ENCODE data around the gene E2F7.

The E2F7 gene

DNA sequence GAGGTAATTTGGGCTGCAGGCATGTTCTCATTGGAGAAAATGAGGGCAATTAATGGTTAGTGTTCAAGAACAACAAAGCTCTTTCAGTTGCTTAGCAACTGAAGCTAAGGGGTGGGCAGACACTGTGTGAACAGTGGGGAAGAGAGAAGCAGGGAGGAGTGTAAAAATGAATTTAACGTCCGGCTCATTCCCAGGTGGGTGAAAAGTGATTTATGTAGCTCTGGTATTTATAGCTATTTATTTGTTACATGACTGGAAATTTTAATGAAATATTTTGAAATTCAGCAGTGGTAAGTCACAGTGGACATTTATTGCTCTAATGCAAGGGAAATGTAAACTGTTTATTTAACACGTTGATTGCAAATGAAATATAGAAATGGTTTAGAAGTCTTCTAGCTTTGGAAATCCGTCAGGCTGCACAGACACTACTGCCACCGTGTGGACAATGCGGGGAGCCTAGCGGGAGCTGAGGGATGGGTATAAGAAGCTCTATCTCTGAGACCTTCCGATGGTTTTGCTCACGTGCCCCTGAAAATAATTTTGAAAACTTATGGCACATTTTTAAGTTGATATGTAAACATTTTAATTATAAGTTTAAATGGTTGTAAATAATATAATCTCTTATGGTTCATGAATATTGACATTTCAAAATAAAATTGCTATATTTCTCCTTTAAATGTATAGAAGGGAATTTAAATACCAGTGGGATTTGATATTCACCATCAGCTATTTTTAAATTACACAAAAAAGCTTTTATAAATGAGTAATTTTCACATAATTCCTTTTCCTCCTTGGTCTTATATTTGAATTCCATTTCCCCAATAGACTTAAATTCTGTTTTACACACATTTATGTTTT, 54.4 kb downstream of the E2F7 start:
- Histone ChIP-seq H3K36me3 (ENCODE audit: control insufficient read depth, low read depth, low read length) (no peaks in the 10 kb centered on the region), H3K9me3 (ENCODE audit: control insufficient read depth, low read depth, low read length) (no peaks in the 10 kb centered on the region), H3K4me1 (ENCODE audit: control insufficient read depth, low read depth, low read length) (peaks cover 4% of the 10 kb centered on the region), H3K4me3 (ENCODE audit: low read length) (no peak overlapping the region), H3K9ac (ENCODE audit: low read length) (no peak overlapping the region), H3K27me3 (ENCODE audit: control insufficient read depth, insufficient read depth, low read length) (no peaks in the 10 kb centered on the region), H3K27ac (ENCODE audit: low read length) (no peak overlapping the region)

DNA sequence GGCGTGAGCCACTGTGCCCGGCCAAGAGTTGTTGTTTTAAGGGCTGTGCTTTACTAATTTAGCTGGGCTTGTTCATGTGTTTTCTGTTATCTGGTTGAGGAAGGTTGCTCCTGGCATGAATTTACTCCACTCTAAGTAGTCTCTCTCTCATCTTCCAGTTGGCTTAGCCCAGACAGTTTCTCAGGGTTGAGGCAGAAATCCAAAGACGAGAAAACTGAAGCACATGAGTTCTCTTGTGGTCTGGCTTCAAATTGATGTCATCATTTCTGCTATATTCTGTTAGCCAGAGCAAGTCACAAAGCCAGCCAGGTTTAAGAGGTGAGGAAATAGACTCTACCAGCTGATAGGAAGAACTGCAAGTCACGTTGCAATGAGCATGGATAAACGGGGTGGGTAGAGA, 57.9 kb downstream of the E2F7 start:
- no peaks in the 10 kb centered on the region for H3K27me3 ChIP-seq (ENCODE audit: control insufficient read depth, insufficient read depth, low read length)
- H3K36me3 ChIP-seq (ENCODE audit: control insufficient read depth, low read depth, low read length), result no peaks in the 10 kb centered on the region
- H3K9me3 ChIP-seq (ENCODE audit: control insufficient read depth, low read depth, low read length), result no peaks in the 10 kb centered on the region
- H3K4me3 ChIP-seq (ENCODE audit: low read length), result no peak overlapping the region
- no peak overlapping the region for H3K27ac ChIP-seq (ENCODE audit: low read length)
- H3K9ac ChIP-seq (ENCODE audit: low read length), result no peak overlapping the region
- H3K4me1 ChIP-seq (ENCODE audit: control insufficient read depth, low read depth, low read length), result peaks cover 4% of the 10 kb centered on the region

DNA sequence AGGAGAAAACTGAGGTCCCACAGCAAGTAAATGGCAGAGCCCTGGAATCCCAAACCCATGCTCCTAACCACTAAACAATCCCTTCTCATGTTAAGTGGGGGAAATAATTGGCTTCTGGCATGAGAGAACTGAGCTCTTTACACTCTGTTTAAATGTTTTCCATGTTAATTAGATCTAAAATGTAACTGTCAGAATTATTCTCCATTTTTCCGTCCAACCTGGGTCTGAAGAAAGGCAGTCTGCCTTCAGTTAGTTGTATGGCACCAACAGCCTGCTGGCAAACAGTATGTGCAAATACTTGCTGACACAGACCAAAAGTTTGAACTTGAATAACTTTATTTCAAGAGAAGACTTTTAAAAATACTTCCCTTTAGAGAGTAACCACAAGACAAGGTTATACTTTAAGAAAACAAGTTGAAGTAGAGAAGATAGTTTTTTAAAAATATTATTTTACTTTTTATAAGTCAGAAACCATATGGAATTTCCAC, 59.7 kb downstream of the E2F7 start:
- Histone ChIP-seq H3K9me3 (ENCODE audit: control insufficient read depth, low read depth, low read length) (no peaks in the 10 kb centered on the region), H3K27ac (ENCODE audit: low read length) (no peak overlapping the region), H3K4me3 (ENCODE audit: low read length) (no peak overlapping the region), H3K36me3 (ENCODE audit: control insufficient read depth, low read depth, low read length) (no peaks in the 10 kb centered on the region), H3K9ac (ENCODE audit: low read length) (no peak overlapping the region), H3K27me3 (ENCODE audit: control insufficient read depth, insufficient read depth, low read length) (no peaks in the 10 kb centered on the region), H3K4me1 (ENCODE audit: control insufficient read depth, low read depth, low read length) (peaks cover 2% of the 10 kb centered on the region)

DNA sequence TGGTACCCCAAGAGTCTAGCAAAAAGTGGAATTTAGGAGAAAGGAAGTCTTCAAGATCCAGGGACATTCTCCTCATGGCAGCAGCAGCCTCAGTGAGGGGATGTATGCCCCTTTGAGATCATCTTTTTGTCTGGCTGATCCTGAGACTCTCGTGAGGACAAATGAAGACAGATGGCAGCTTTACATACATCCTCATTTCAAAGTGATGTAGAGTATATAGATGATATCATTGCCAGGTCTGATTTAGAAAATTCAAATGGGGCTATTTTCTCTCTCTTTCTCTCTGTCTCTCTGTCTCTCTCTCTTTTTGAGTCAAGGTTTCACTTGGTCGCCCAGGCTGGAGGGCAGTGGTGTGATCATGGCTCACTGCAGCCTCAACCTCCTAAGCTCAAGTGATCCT, 61.5 kb downstream of the E2F7 start:
- Histone ChIP-seq H3K27ac (ENCODE audit: low read length) (no peak overlapping the region), H3K9me3 (ENCODE audit: control insufficient read depth, low read depth, low read length) (no peaks in the 10 kb centered on the region), H3K36me3 (ENCODE audit: control insufficient read depth, low read depth, low read length) (no peaks in the 10 kb centered on the region), H3K27me3 (ENCODE audit: control insufficient read depth, insufficient read depth, low read length) (no peaks in the 10 kb centered on the region), H3K4me3 (ENCODE audit: low read length) (no peak overlapping the region), H3K4me1 (ENCODE audit: control insufficient read depth, low read depth, low read length) (no peaks in the 10 kb centered on the region), H3K9ac (ENCODE audit: low read length) (no peak overlapping the region)

DNA sequence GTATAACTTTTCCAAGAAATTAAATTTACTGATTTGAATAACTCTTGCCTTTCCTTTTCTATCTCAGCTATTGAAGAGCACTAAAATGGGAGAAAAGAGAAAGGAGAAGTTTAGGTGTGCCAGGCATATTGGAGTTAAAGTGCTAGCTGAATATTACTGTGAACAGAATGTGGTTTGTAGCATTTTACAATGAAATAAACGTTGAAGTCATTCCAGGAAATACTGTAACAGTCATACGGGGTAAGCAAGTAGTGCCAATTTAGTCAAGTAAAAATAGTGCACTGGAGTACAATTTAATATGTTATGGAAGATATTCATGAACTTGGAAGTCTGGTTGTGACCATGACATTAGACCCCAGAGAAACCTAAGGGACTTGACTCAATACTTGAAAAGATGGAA, 62.1 kb downstream of the E2F7 start:
- H3K27me3 ChIP-seq (ENCODE audit: control insufficient read depth, insufficient read depth, low read length), result no peaks in the 10 kb centered on the region
- H3K27ac ChIP-seq (ENCODE audit: low read length), result no peak overlapping the region
- no peak overlapping the region for H3K4me3 ChIP-seq (ENCODE audit: low read length)
- no peaks in the 10 kb centered on the region for H3K9me3 ChIP-seq (ENCODE audit: control insufficient read depth, low read depth, low read length)
- H3K36me3 ChIP-seq (ENCODE audit: control insufficient read depth, low read depth, low read length), result no peaks in the 10 kb centered on the region
- H3K9ac ChIP-seq (ENCODE audit: low read length), result no peak overlapping the region
- H3K4me1 ChIP-seq (ENCODE audit: control insufficient read depth, low read depth, low read length), result no peaks in the 10 kb centered on the region

DNA sequence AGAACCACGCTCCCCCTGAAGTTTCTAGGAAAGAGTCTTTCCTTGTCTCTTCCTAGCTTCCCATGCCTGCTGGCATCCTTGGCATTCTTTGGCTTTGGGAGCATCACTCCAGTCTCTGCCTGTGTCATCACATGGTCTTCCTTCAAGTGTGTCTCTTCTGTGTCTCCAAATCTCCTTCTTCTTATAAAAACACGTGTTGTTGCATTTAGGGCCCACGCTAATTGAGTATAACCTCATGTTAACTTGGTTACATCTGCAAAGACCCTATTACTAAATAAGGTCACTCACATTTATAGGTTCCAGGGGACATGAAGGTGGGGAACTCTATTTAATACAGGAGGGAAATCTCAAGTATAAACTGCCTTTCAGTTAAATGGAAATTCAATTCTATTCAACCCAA, 63.0 kb downstream of the E2F7 start:
- Histone ChIP-seq H3K36me3 (ENCODE audit: control insufficient read depth, low read depth, low read length) (no peaks in the 10 kb centered on the region), H3K27me3 (ENCODE audit: control insufficient read depth, insufficient read depth, low read length) (no peaks in the 10 kb centered on the region), H3K4me3 (ENCODE audit: low read length) (no peak overlapping the region), H3K4me1 (ENCODE audit: control insufficient read depth, low read depth, low read length) (no peaks in the 10 kb centered on the region), H3K9me3 (ENCODE audit: control insufficient read depth, low read depth, low read length) (no peaks in the 10 kb centered on the region), H3K9ac (ENCODE audit: low read length) (no peak overlapping the region), H3K27ac (ENCODE audit: low read length) (no peak overlapping the region)

DNA sequence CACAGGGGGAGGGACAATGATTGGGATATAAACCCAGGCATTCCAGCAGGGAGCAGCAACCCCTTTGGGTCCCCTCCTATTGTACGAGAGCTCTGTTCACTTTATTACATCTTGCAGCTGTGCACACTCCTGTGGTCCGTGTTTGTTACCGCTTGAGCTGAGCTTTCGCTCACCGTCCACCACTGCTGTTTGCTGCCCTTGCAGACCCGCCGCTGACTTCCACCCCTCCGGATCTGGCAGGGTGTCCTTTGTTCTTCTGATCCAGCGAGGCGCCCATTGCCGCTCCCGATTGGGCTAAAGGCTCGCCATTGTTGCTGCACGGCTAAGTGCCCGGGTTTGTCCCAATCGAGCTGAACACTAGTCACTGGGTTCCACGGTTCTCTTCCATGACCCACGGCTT, 64.1 kb downstream of the E2F7 start:
- Histone ChIP-seq H3K4me1 (ENCODE audit: control insufficient read depth, low read depth, low read length) (no peaks in the 10 kb centered on the region), H3K9ac (ENCODE audit: low read length) (no peak overlapping the region), H3K4me3 (ENCODE audit: low read length) (no peak overlapping the region), H3K27ac (ENCODE audit: low read length) (no peak overlapping the region), H3K36me3 (ENCODE audit: control insufficient read depth, low read depth, low read length) (no peaks in the 10 kb centered on the region), H3K9me3 (ENCODE audit: control insufficient read depth, low read depth, low read length) (no peaks in the 10 kb centered on the region), H3K27me3 (ENCODE audit: control insufficient read depth, insufficient read depth, low read length) (no peaks in the 10 kb centered on the region)

DNA sequence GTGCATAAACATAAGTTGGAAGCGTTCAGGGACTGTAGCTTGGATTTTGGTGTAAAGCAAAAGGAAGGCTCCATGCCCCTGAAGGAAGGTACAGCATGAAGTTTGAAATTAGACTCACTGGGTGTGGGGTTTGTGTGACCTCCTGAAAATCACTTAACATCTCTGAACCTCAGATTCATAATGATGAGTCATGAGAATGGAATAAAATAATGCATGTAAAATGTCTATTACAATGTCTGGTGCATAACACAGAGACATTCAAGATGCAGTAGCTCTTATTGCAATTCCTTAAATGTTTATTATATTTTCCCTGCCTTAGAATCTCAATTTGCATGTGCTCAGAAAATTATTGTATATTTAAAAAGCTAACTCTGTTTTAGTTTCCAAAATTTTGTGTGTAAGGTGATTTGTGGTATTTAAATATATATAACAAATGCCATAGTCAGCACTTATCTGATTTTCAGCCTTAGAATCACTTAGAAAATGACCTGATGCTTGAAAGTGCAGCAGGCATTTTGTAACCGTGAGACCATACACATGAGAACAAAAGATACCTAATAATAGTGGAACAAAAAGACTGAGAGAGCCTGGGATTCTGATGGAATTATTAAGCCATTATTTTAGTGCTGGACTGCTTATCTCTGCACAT, 66.3 kb downstream of the E2F7 start:
- Histone ChIP-seq H3K27ac (ENCODE audit: low read length) (no peak overlapping the region), H3K27me3 (ENCODE audit: control insufficient read depth, insufficient read depth, low read length) (no peaks in the 10 kb centered on the region), H3K9ac (ENCODE audit: low read length) (no peak overlapping the region), H3K4me1 (ENCODE audit: control insufficient read depth, low read depth, low read length) (no peaks in the 10 kb centered on the region), H3K4me3 (ENCODE audit: low read length) (no peak overlapping the region), H3K9me3 (ENCODE audit: control insufficient read depth, low read depth, low read length) (no peaks in the 10 kb centered on the region), H3K36me3 (ENCODE audit: control insufficient read depth, low read depth, low read length) (no peaks in the 10 kb centered on the region)

DNA sequence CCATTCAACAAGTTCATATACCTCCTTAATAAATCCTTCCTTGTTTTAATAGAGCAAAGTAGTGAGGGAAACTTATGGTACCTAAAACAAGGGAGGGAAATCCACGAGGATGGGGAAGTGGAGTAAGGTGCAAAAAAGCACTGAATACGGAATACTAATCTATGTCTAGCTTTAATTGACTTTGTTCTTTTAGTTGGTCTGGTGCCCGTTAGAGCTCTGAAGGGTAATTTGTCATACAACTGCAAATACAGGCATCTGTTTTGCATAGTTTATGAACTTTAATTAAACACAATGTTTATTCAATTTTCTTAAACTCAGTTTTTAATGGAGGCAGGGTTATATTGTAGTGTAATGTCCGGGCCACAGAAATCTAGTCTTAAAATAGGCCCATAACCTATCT, 67.0 kb downstream of the E2F7 start:
- H3K36me3 ChIP-seq (ENCODE audit: control insufficient read depth, low read depth, low read length), result no peaks in the 10 kb centered on the region
- no peaks in the 10 kb centered on the region for H3K27me3 ChIP-seq (ENCODE audit: control insufficient read depth, insufficient read depth, low read length)
- H3K9me3 ChIP-seq (ENCODE audit: control insufficient read depth, low read depth, low read length), result no peaks in the 10 kb centered on the region
- no peaks in the 10 kb centered on the region for H3K4me1 ChIP-seq (ENCODE audit: control insufficient read depth, low read depth, low read length)
- no peak overlapping the region for H3K9ac ChIP-seq (ENCODE audit: low read length)
- no peak overlapping the region for H3K27ac ChIP-seq (ENCODE audit: low read length)
- H3K4me3 ChIP-seq (ENCODE audit: low read length), result no peak overlapping the region

DNA sequence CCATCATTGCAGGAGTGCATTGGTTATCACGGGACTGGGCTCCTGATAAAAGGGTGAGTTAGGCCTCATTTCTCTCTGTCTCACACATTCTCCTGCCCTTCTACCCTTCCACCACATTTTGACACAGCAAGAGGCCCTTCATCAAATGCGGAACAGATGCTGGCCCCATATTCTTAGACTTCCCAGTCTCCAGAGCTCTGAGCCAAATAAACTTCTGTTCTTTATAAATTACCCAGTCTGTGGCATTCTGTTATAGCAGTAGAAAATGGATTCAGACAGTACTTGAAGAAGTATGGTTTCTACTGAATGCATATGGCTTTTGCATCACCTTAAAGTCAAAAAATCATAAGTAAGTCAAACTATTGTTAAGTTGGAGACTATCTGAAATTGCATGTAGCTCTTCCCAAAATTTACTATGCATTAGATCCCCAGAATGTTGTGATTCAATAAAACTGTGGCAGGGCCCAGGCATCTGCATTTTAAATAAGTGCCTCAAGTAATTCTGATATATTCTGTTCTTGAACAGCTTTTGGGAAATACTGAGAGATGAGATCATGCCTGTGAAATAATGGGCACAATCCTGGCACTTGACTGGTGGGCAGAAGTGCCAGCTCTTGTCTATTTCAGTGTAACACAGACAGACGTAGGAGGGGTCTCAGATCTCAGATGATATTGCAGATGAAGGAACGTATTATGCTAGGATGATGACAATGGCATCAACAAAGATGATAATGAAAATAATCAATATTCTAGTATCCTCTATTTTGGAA, 68.2 kb downstream of the E2F7 start:
- H3K36me3 ChIP-seq (ENCODE audit: control insufficient read depth, low read depth, low read length), result no peaks in the 10 kb centered on the region
- no peaks in the 10 kb centered on the region for H3K9me3 ChIP-seq (ENCODE audit: control insufficient read depth, low read depth, low read length)
- H3K9ac ChIP-seq (ENCODE audit: low read length), result no peak overlapping the region
- H3K4me3 ChIP-seq (ENCODE audit: low read length), result no peak overlapping the region
- H3K27ac ChIP-seq (ENCODE audit: low read length), result no peak overlapping the region
- no peaks in the 10 kb centered on the region for H3K4me1 ChIP-seq (ENCODE audit: control insufficient read depth, low read depth, low read length)
- no peaks in the 10 kb centered on the region for H3K27me3 ChIP-seq (ENCODE audit: control insufficient read depth, insufficient read depth, low read length)

DNA sequence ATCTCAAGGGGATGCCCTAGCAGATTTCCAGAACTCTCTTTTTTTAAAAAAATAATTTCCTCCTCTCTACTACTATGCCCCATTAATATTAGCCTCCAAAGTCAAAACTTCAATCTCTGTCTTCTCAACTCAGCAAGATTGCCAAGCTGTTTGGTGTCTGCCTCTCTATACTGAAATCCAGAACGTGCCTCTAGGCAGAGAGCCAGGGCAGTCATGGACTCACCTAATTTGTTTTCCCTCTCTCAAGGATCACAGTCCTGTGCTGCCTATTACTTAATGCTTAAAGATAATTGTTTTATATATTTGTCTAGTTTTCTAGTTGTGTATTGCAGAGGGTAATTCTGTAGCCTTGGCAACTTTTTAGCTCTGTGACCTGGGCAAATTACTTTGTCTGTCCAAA, 74.7 kb downstream of the E2F7 start:
- Histone ChIP-seq H3K27me3 (ENCODE audit: control insufficient read depth, insufficient read depth, low read length) (no peaks in the 10 kb centered on the region), H3K9ac (ENCODE audit: low read length) (no peak overlapping the region), H3K27ac (ENCODE audit: low read length) (no peak overlapping the region), H3K36me3 (ENCODE audit: control insufficient read depth, low read depth, low read length) (no peaks in the 10 kb centered on the region), H3K4me1 (ENCODE audit: control insufficient read depth, low read depth, low read length) (no peaks in the 10 kb centered on the region), H3K9me3 (ENCODE audit: control insufficient read depth, low read depth, low read length) (no peaks in the 10 kb centered on the region), H3K4me3 (ENCODE audit: low read length) (no peak overlapping the region)
